ENCODE data around the gene C2orf74. TPM values are rescaled to one million over a fixed set of nuclear protein-coding genes. Genes with fewer than 3 reads are reported as not detected.

Gene C2orf74
- total RNA-seq, 6 experiments from 2014 or later, result 10.2 to 12.0 (median 10.6) TPM

GRCh38 chr2:61182059-61182383 lies 20.0 kb downstream of the C2orf74 start:
- intact Hi-C loops (cut with DNase I), result no loop called here
- Histone ChIP-seq H3K36me3 (peaks cover 0 to 61% (median 32%) of the 10 kb centered on the region in 4 donors), H3K27ac (no peak overlapping the region), H3K9me3 (no peaks in the 10 kb centered on the region), H3K4me1 (peaks cover 0 to 19% (median 8%) of the 10 kb centered on the region in 4 donors), H3K27me3 (no peaks in the 10 kb centered on the region), H3K4me3 (no peak overlapping the region)
- ATAC-seq, result no peak
- DNase-seq, result no peak
- 84% methylated on average over 6 of the region's 6 CpGs for WGBS (ENCODE audit: insufficient coverage, low coverage, low lambda C conversion rate, missing lambda C conversion rate)
- TF ChIP-seq POLR2A (IDR thresholded peaks at IDR 0.05), result no peak
- no peak for TF ChIP-seq CTCF (IDR thresholded peaks at IDR 0.05)

- no peak for ATAC-seq
- no peak overlapping the region for H3K27ac ChIP-seq
- no peak overlapping the region for H3K4me3 ChIP-seq
- 89% methylated on average over 3 of the region's 3 CpGs for WGBS (ENCODE audit: insufficient coverage, low coverage, low lambda C conversion rate, missing lambda C conversion rate)
- intact Hi-C loops (cut with DNase I), result no loop called here
- H3K36me3 ChIP-seq, result peaks cover 0 to 79% (median 44%) of the 10 kb centered on the region in 4 donors
- no peaks in the 10 kb centered on the region for H3K9me3 ChIP-seq
- H3K27me3 ChIP-seq, result no peaks in the 10 kb centered on the region
- peaks cover 0 to 13% (median 4%) of the 10 kb centered on the region in 4 donors for H3K4me1 ChIP-seq
- no peak for DNase-seq
- no peak for TF ChIP-seq CTCF (IDR thresholded peaks at IDR 0.05)
- TF ChIP-seq POLR2A (IDR thresholded peaks at IDR 0.05), result no peak
Observed at GRCh38 chr2:61183795-61184194, 21.8 kb downstream of the C2orf74 start.

GRCh38 chr2:61184263-61184662 lies 22.3 kb downstream of the C2orf74 start:
- Histone ChIP-seq H3K27ac (no peak overlapping the region), H3K9me3 (no peaks in the 10 kb centered on the region), H3K4me3 (no peak overlapping the region), H3K27me3 (no peaks in the 10 kb centered on the region), H3K36me3 (peaks cover 0 to 82% (median 44%) of the 10 kb centered on the region in 4 donors), H3K4me1 (peaks cover 0 to 9% (median 1%) of the 10 kb centered on the region in 4 donors)
- intact Hi-C loops (cut with DNase I), result no loop called here
- no peak for ATAC-seq
- WGBS (ENCODE audit: insufficient coverage, low coverage, low lambda C conversion rate, missing lambda C conversion rate), result 97% methylated on average over 3 of the region's 3 CpGs
- TF ChIP-seq CTCF (IDR thresholded peaks at IDR 0.05), result no peak
- TF ChIP-seq POLR2A (IDR thresholded peaks at IDR 0.05), result no peak
- no peak for DNase-seq

GRCh38 chr2:61185231-61185728 lies 23.3 kb downstream of the C2orf74 start:
- Histone ChIP-seq H3K27me3 (no peaks in the 10 kb centered on the region), H3K27ac (no peak overlapping the region), H3K36me3 (peaks cover 0 to 92% (median 47%) of the 10 kb centered on the region in 4 donors), H3K9me3 (no peaks in the 10 kb centered on the region), H3K4me3 (no peak overlapping the region), H3K4me1 (peaks cover 0 to 3% (median 0%) of the 10 kb centered on the region in 4 donors)
- ATAC-seq (no peak), DNase-seq (no peak)
- no peak for TF ChIP-seq CTCF (IDR thresholded peaks at IDR 0.05)
- TF ChIP-seq POLR2A (IDR thresholded peaks at IDR 0.05), result no peak
- intact Hi-C loops (cut with DNase I), result no loop called here

- H3K27ac ChIP-seq, result no peak overlapping the region
- ATAC-seq, result no peak
- WGBS (ENCODE audit: insufficient coverage, low coverage, low lambda C conversion rate, missing lambda C conversion rate), result 76% methylated on average over 4 of the region's 4 CpGs
- intact Hi-C loops (cut with DNase I), result no loop called here
- no peak for TF ChIP-seq CTCF (IDR thresholded peaks at IDR 0.05)
- TF ChIP-seq POLR2A (IDR thresholded peaks at IDR 0.05), result no peak
- DNase-seq, result no peak
- no peaks in the 10 kb centered on the region for H3K9me3 ChIP-seq
- H3K4me1 ChIP-seq, result no peaks in the 10 kb centered on the region
- no peaks in the 10 kb centered on the region for H3K27me3 ChIP-seq
- no peak overlapping the region for H3K4me3 ChIP-seq
- H3K36me3 ChIP-seq, result peaks cover 0 to 84% (median 47%) of the 10 kb centered on the region in 4 donors
Observed at GRCh38 chr2:61187085-61187484, 25.1 kb downstream of the C2orf74 start.
